ENCODE results near the gene GFI1B.

Gene GFI1B

GRCh38 chr9:132942541-132943182 is 35.8 kb upstream of the GFI1B start (continued):
- no peak for TF ChIP-seq PRDM4 (tag by site-specific recombination; IDR thresholded peaks at IDR 0.05)
- 0 out of 2 replicates have a peak, but pooled peaks have one; percentile 40 for TF ChIP-seq BCL6B (tag by site-specific recombination; IDR thresholded peaks at IDR 0.05)
- TF ChIP-seq ZBTB17 (tag by site-specific recombination; IDR thresholded peaks at IDR 0.05) = 0 out of 2 replicates have a peak, but pooled peaks have one; percentile 12
- peak; percentile 56; the same call in 1 of the 2 replicates for TF ChIP-seq PRDM1 (tag by site-specific recombination; IDR thresholded peaks at IDR 0.05)
- TF ChIP-seq ZSCAN23 (tag by site-specific recombination; IDR thresholded peaks at IDR 0.05) = no peak
- TF ChIP-seq ZNF639 (tag by site-specific recombination; IDR thresholded peaks at IDR 0.05) = no peak
- TF ChIP-seq PRDM10 (tag by site-specific recombination; IDR thresholded peaks at IDR 0.05) = peak; percentile 98
- TF ChIP-seq HOXC10 (CRISPR knock-in tag; IDR thresholded peaks at IDR 0.05) = no peak
- TF ChIP-seq ZNF350 (tag by site-specific recombination; IDR thresholded peaks at IDR 0.05) = no peak
- 0 out of 2 replicates have a peak, but pooled peaks have one; percentile 24 for TF ChIP-seq ZEB2 (tag by site-specific recombination; IDR thresholded peaks at IDR 0.05)
- no peak for TF ChIP-seq SP3 (tag by site-specific recombination; IDR thresholded peaks at IDR 0.05)
- TF ChIP-seq ATF2 (tag by site-specific recombination; IDR thresholded peaks at IDR 0.05; ENCODE audit: low read depth) = no peak
- TF ChIP-seq ZNF629 (tag by site-specific recombination; IDR thresholded peaks at IDR 0.05) = peak; percentile 55
- TF ChIP-seq ZBTB44 (tag by site-specific recombination; IDR thresholded peaks at IDR 0.05) = peak; percentile 89
- no peak for TF ChIP-seq ZNF792 (tag by site-specific recombination; IDR thresholded peaks at IDR 0.05)
- TF ChIP-seq OSR2 (tag by site-specific recombination; IDR thresholded peaks at IDR 0.05) = peak; percentile 38; the same call in 1 of the 2 replicates
- no peak for TF ChIP-seq ZNF175 (tag by site-specific recombination; IDR thresholded peaks at IDR 0.05)
- TF ChIP-seq ZNF76 (tag by site-specific recombination; IDR thresholded peaks at IDR 0.05; ENCODE audit: borderline replicate concordance, low read depth) = 0 out of 2 replicates have a peak, but pooled peaks have one; percentile 17
- TF ChIP-seq ZNF544 (tag by site-specific recombination; IDR thresholded peaks at IDR 0.05) = no peak
- TF ChIP-seq ZNF624 (tag by site-specific recombination; IDR thresholded peaks at IDR 0.05) = no peak
